HepG2 (cell line): ENCODE measurements around the gene GMEB2. TPM values are rescaled to one million over a fixed set of nuclear protein-coding genes. Genes with fewer than 3 reads are reported as not detected.

Experiments
- GABPB1 ChIP-seq: IDR thresholded peaks from 2 replicates; pipeline ENCODE4 v1.6.1; 2016; ENCODE audit warnings: mild to moderate bottlenecking, missing genetic modification reagents, moderate library complexity, missing compliant biosample characterization
- IRX3 ChIP-seq: sonication (generic); formaldehyde crosslinking; IDR thresholded peaks from 2 replicates; pipeline ENCODE4 v1.8.1; 2023; ENCODE audit warnings: mild to moderate bottlenecking, low read depth, missing genetic modification reagents, borderline replicate concordance
- KLF16 ChIP-seq, 2 experiments: sonication (generic) in 1 of 2; formaldehyde crosslinking in 1 of 2; IDR thresholded peaks; 2 replicates each; pipeline versions ENCODE4 v1.6.1 to v1.8.0; 2016 to 2023; ENCODE audit warnings: missing genetic modification reagents in 2 of 2, missing compliant biosample characterization in 1 of 2
- TFDP1 ChIP-seq: IDR thresholded peaks from 2 replicates; pipeline ENCODE4 v1.6.1; 2016; ENCODE audit warnings: missing compliant biosample characterization, missing genetic modification reagents, borderline replicate concordance
- TOE1 ChIP-seq: sonication (generic); formaldehyde crosslinking; IDR thresholded peaks from 2 replicates; pipeline ENCODE4 v1.4.0; 2020; ENCODE audit warnings: mild to moderate bottlenecking, missing genetic modification reagents
- ZNF670 ChIP-seq: sonication (generic); formaldehyde crosslinking; IDR thresholded peaks from 2 replicates; pipeline ENCODE4 v1.8.0; 2022; ENCODE audit warnings: mild to moderate bottlenecking, missing genetic modification reagents, borderline replicate concordance
- ZNF703 ChIP-seq: sonication (generic); formaldehyde crosslinking; IDR thresholded peaks from 2 replicates; pipeline ENCODE4 v1.5.1; 2020; ENCODE audit warnings: missing genetic modification reagents, mild to moderate bottlenecking, moderate library complexity, borderline replicate concordance
- ZNF878 ChIP-seq: sonication (generic); formaldehyde crosslinking; IDR thresholded peaks from 2 replicates; pipeline ENCODE4 v1.8.1; 2023; ENCODE audit warnings: mild to moderate bottlenecking, missing genetic modification reagents, moderate library complexity
- polyA plus RNA-seq, 8 experiments: library from polyadenylated mRNA; depleted of rRNA in 3 of 8; stranded (reverse) in 7 of 8; unstranded in 1 of 8; fragments of >200 nt; fragmentation: Illumina TruSeq in 4 of 8; extraction: Trizol in 4 of 8; gene quantifications; 2 replicates each; pipeline versions ENCODE4 v1.2.1 to v1.2.3, GENCODE V29; 2011 to 2016; ENCODE audit warnings: low read depth in 4 of 8, missing spikeins in 1 of 8, mixed read lengths in 1 of 8; ENCODE audit not compliant: insufficient read depth in 1 of 8
- total RNA-seq, 5 experiments: library from RNA; depleted of rRNA; stranded (reverse); fragments of >200 nt; fragmentation: Illumina TruSeq; extraction: Trizol; gene quantifications; 2 replicates each; pipeline ENCODE4 v1.2.3, GENCODE V29; 2016; ENCODE audit warnings: low read depth in 1 of 5
- TF ChIP-seq, protein P1 (sequence below): IDR thresholded peaks from 2 replicates; pipeline ENCODE4 v1.4.0; 2020; ENCODE audit warnings: mild to moderate bottlenecking, missing genetic modification reagents
- TF ChIP-seq, protein P2 (sequence below): sonication (generic); formaldehyde crosslinking; IDR thresholded peaks from 2 replicates; pipeline ENCODE4 v1.4.0; 2020; ENCODE audit warnings: missing genetic modification reagents
- TF ChIP-seq, protein P3 (sequence below): sonication (generic); formaldehyde crosslinking; IDR thresholded peaks from 2 replicates; pipeline ENCODE4 v1.5.1; 2020; ENCODE audit warnings: missing genetic modification reagents, mild to moderate bottlenecking, borderline replicate concordance
- TF ChIP-seq, protein P4 (sequence below): sonication (generic); formaldehyde crosslinking; IDR thresholded peaks from 2 replicates; pipeline ENCODE4 v1.4.0; 2020; ENCODE audit warnings: missing genetic modification reagents

GMEB2 gene
- total and polyA plus RNA-seq, 2 of the 13 experiments (the other 11 are each of a cell fraction or from before 2014, with no cell fraction given), result 10.6 to 12.4 TPM

DNA sequence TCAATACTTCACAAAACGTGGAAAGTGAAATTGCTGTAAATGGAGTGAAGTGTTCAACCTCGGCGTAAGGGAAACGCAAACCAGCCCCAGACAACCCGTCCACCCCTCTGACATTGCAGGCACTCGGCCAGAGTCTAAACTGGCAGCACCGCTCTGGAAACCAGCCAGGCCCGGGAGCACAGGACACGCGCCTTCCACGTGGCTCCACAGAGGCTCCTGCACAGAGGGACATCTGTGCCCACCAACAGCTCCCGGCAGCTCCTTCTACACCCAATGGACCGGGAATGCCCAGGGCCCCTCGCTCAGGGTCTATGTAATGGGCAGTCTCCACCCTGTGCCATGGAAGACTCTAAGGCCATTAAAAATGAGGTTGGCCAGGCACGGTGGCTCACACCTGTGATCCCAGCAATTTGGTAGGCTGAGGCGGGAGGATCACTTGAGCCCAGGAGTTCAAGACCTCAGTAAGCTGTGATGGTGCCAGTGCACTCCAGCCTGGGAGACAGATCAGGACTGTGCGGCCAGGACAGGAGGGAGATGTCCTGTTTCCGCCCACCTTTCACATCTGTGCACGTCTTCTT lies 49.5 kb downstream of the GMEB2 start (continued):
- TF ChIP-seq KLF16 (CRISPR knock-in tag; IDR thresholded peaks at IDR 0.05) (peak in 1 of 2 experiments; percentile 88; a peak in 2 of 4 replicates), GABPB1 (CRISPR knock-in tag) (peak; percentile 51), IRX3 (CRISPR knock-in tag) (0 out of 2 replicates have a peak, but pooled peaks have one; percentile 49), TFDP1 (0 out of 2 replicates have a peak, but pooled peaks have one; percentile 40), ZNF670 (peak; percentile 81; the same call in 1 of the 2 replicates), ZNF878 (no peak), TOE1 (no peak), ZNF703 (CRISPR knock-in tag) (no peak; the same call in 1 of the 2 replicates)
- TF ChIP-seq, protein P1, sequence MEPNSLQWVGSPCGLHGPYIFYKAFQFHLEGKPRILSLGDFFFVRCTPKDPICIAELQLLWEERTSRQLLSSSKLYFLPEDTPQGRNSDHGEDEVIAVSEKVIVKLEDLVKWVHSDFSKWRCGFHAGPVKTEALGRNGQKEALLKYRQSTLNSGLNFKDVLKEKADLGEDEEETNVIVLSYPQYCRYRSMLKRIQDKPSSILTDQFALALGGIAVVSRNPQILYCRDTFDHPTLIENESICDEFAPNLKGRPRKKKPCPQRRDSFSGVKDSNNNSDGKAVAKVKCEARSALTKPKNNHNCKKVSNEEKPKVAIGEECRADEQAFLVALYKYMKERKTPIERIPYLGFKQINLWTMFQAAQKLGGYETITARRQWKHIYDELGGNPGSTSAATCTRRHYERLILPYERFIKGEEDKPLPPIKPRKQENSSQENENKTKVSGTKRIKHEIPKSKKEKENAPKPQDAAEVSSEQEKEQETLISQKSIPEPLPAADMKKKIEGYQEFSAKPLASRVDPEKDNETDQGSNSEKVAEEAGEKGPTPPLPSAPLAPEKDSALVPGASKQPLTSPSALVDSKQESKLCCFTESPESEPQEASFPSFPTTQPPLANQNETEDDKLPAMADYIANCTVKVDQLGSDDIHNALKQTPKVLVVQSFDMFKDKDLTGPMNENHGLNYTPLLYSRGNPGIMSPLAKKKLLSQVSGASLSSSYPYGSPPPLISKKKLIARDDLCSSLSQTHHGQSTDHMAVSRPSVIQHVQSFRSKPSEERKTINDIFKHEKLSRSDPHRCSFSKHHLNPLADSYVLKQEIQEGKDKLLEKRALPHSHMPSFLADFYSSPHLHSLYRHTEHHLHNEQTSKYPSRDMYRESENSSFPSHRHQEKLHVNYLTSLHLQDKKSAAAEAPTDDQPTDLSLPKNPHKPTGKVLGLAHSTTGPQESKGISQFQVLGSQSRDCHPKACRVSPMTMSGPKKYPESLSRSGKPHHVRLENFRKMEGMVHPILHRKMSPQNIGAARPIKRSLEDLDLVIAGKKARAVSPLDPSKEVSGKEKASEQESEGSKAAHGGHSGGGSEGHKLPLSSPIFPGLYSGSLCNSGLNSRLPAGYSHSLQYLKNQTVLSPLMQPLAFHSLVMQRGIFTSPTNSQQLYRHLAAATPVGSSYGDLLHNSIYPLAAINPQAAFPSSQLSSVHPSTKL (CRISPR knock-in tag), result peak; percentile 67
- TF ChIP-seq, protein P2, sequence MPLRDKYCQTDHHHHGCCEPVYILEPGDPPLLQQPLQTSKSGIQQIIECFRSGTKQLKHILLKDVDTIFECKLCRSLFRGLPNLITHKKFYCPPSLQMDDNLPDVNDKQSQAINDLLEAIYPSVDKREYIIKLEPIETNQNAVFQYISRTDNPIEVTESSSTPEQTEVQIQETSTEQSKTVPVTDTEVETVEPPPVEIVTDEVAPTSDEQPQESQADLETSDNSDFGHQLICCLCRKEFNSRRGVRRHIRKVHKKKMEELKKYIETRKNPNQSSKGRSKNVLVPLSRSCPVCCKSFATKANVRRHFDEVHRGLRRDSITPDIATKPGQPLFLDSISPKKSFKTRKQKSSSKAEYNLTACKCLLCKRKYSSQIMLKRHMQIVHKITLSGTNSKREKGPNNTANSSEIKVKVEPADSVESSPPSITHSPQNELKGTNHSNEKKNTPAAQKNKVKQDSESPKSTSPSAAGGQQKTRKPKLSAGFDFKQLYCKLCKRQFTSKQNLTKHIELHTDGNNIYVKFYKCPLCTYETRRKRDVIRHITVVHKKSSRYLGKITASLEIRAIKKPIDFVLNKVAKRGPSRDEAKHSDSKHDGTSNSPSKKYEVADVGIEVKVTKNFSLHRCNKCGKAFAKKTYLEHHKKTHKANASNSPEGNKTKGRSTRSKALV (CRISPR knock-in tag), result peak; percentile 83; the same call in 1 of the 2 replicates
- TF ChIP-seq, protein P3, sequence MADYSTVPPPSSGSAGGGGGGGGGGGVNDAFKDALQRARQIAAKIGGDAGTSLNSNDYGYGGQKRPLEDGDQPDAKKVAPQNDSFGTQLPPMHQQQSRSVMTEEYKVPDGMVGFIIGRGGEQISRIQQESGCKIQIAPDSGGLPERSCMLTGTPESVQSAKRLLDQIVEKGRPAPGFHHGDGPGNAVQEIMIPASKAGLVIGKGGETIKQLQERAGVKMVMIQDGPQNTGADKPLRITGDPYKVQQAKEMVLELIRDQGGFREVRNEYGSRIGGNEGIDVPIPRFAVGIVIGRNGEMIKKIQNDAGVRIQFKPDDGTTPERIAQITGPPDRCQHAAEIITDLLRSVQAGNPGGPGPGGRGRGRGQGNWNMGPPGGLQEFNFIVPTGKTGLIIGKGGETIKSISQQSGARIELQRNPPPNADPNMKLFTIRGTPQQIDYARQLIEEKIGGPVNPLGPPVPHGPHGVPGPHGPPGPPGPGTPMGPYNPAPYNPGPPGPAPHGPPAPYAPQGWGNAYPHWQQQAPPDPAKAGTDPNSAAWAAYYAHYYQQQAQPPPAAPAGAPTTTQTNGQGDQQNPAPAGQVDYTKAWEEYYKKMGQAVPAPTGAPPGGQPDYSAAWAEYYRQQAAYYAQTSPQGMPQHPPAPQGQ, result no peak
- TF ChIP-seq, protein P4, sequence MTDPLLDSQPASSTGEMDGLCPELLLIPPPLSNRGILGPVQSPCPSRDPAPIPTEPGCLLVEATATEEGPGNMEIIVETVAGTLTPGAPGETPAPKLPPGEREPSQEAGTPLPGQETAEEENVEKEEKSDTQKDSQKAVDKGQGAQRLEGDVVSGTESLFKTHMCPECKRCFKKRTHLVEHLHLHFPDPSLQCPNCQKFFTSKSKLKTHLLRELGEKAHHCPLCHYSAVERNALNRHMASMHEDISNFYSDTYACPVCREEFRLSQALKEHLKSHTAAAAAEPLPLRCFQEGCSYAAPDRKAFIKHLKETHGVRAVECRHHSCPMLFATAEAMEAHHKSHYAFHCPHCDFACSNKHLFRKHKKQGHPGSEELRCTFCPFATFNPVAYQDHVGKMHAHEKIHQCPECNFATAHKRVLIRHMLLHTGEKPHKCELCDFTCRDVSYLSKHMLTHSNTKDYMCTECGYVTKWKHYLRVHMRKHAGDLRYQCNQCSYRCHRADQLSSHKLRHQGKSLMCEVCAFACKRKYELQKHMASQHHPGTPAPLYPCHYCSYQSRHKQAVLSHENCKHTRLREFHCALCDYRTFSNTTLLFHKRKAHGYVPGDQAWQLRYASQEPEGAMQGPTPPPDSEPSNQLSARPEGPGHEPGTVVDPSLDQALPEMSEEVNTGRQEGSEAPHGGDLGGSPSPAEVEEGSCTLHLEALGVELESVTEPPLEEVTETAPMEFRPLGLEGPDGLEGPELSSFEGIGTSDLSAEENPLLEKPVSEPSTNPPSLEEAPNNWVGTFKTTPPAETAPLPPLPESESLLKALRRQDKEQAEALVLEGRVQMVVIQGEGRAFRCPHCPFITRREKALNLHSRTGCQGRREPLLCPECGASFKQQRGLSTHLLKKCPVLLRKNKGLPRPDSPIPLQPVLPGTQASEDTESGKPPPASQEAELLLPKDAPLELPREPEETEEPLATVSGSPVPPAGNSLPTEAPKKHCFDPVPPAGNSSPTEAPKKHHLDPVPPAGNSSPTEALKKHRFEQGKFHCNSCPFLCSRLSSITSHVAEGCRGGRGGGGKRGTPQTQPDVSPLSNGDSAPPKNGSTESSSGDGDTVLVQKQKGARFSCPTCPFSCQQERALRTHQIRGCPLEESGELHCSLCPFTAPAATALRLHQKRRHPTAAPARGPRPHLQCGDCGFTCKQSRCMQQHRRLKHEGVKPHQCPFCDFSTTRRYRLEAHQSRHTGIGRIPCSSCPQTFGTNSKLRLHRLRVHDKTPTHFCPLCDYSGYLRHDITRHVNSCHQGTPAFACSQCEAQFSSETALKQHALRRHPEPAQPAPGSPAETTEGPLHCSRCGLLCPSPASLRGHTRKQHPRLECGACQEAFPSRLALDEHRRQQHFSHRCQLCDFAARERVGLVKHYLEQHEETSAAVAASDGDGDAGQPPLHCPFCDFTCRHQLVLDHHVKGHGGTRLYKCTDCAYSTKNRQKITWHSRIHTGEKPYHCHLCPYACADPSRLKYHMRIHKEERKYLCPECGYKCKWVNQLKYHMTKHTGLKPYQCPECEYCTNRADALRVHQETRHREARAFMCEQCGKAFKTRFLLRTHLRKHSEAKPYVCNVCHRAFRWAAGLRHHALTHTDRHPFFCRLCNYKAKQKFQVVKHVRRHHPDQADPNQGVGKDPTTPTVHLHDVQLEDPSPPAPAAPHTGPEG (CRISPR knock-in tag), result peak; percentile 61; the same call in 1 of the 2 replicates
